Measurements from ENCODE around the gene ATXN7L1.

DNA sequence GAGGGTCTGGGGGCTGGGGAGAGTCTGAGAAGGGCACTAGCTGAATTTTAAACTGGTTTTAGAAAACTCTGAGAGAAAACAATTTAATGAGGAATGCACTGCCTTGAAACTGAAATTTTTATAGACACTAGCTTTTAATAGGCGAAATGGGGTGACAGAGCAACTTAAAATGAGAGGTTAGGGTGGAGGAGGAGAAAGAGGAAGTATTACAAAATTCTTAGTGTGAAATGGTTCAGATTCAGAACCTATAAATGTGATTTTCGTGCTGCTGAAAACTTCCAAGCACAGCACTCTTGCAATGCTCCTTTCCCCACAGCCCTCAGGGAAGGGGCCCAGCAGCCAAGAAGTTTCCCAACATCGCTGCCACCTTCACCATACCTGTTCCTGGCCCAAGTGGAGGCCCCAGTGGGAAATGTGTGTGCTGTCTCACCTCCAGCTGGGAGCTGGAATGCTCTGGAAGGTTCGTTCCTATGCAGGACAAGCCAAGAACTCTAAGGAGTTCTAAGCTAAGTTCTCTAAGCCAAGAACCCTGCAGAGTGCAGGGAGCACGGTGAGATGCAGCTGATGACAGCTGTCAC is 60.0 kb downstream of the ATXN7L1 start:
- TF ChIP-seq EZH2 (optimal IDR thresholded peaks at IDR 0.05; ENCODE audit: low read depth, low read length), result no peak
- TF ChIP-seq, protein P1, sequence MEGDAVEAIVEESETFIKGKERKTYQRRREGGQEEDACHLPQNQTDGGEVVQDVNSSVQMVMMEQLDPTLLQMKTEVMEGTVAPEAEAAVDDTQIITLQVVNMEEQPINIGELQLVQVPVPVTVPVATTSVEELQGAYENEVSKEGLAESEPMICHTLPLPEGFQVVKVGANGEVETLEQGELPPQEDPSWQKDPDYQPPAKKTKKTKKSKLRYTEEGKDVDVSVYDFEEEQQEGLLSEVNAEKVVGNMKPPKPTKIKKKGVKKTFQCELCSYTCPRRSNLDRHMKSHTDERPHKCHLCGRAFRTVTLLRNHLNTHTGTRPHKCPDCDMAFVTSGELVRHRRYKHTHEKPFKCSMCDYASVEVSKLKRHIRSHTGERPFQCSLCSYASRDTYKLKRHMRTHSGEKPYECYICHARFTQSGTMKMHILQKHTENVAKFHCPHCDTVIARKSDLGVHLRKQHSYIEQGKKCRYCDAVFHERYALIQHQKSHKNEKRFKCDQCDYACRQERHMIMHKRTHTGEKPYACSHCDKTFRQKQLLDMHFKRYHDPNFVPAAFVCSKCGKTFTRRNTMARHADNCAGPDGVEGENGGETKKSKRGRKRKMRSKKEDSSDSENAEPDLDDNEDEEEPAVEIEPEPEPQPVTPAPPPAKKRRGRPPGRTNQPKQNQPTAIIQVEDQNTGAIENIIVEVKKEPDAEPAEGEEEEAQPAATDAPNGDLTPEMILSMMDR (IDR thresholded peaks at IDR 0.05; ENCODE audit: low read length), result no peak

All from MM.1S (cell line).